Mesothelial cell of epicardium (in vitro differentiated cells): ENCODE measurements around the gene CLUH. TPM values are rescaled to one million over a fixed set of nuclear protein-coding genes. Genes with fewer than 3 reads are reported as not detected.
A peak's percentile ranks its signal among the peaks of the same experiment; 100 is the strongest.

ENCODE experiments used
- DNase-seq, 2 experiments: peaks; one replicate each; pipeline ENCODE4 v3.0.0; 2021; ENCODE audit warnings: low spot score in 2 of 2; ENCODE audit not compliant: unreplicated experiment in 2 of 2
- H3K27ac Mint-ChIP-seq: 2 replicates; pipeline ENCODE4 v1.8.0; 2021; ENCODE audit warnings: mixed read lengths
- H3K27me3 Mint-ChIP-seq: 2 replicates; pipeline ENCODE4 v1.8.0; 2021; ENCODE audit warnings: low read depth, mixed read lengths
- H3K36me3 Mint-ChIP-seq: 2 replicates; pipeline ENCODE4 v1.8.0; 2021; ENCODE audit warnings: mixed read lengths
- H3K4me1 Mint-ChIP-seq: 2 replicates; pipeline ENCODE4 v1.8.0; 2021; ENCODE audit warnings: mixed read lengths
- H3K4me3 Mint-ChIP-seq: 2 replicates; pipeline ENCODE4 v1.8.0; 2021; ENCODE audit warnings: mild to moderate bottlenecking, moderate library complexity, mixed read lengths
- H3K9me3 Mint-ChIP-seq: 2 replicates; pipeline ENCODE4 v1.8.0; 2021; ENCODE audit warnings: mixed read lengths
- CTCF ChIP-seq: fragments of 200-600 bp; sonication (generic); IDR thresholded peaks from one replicate; pipeline ENCODE4 v1.5.0; 2021; ENCODE audit warnings: antibody characterized with exemption; ENCODE audit not compliant: unreplicated experiment
- total RNA-seq: library from RNA; stranded (reverse); gene quantifications from 3 replicates; pipeline ENCODE4 v1.2.1, GENCODE V29; 2021

CLUH gene
- total RNA-seq, 1 donor from 2014 or later: 46.9 TPM

GRCh38 chr17:2697611-2698162 lies 13.9 kb downstream of the CLUH start:
- Mint-ChIP-seq H3K4me3 (no peak overlapping the region), H3K27ac (no peak overlapping the region), H3K4me1 (no peaks in the 10 kb centered on the region), H3K36me3 (peaks cover 6% of the 10 kb centered on the region), H3K27me3 (no peaks in the 10 kb centered on the region), H3K9me3 (no peaks in the 10 kb centered on the region)
- DNase-seq: no peak
- TF ChIP-seq CTCF: no peak

GRCh38 chr17:2695961-2696760 lies 15.4 kb downstream of the CLUH start:
- H3K4me3 Mint-ChIP-seq: no peak overlapping the region
- H3K9me3 Mint-ChIP-seq: no peaks in the 10 kb centered on the region
- TF ChIP-seq CTCF: no peak
- DNase-seq: peak in 1 of 2 experiments; percentile 31
- peaks cover 6% of the 10 kb centered on the region for H3K36me3 Mint-ChIP-seq
- no peaks in the 10 kb centered on the region for H3K4me1 Mint-ChIP-seq
- no peaks in the 10 kb centered on the region for H3K27me3 Mint-ChIP-seq
- no peak overlapping the region for H3K27ac Mint-ChIP-seq

GRCh38 chr17:2695243-2695960 lies 16.2 kb downstream of the CLUH start:
- no peaks in the 10 kb centered on the region for H3K27me3 Mint-ChIP-seq
- H3K27ac Mint-ChIP-seq: no peak overlapping the region
- TF ChIP-seq CTCF: no peak
- H3K9me3 Mint-ChIP-seq: no peaks in the 10 kb centered on the region
- peaks cover 6% of the 10 kb centered on the region for H3K36me3 Mint-ChIP-seq
- DNase-seq: peak in 1 of 2 experiments; percentile 36
- no peaks in the 10 kb centered on the region for H3K4me1 Mint-ChIP-seq
- no peak overlapping the region for H3K4me3 Mint-ChIP-seq

- Mint-ChIP-seq H3K4me3 (no peak overlapping the region), H3K36me3 (peaks cover 6% of the 10 kb centered on the region), H3K27me3 (no peaks in the 10 kb centered on the region), H3K4me1 (no peaks in the 10 kb centered on the region), H3K27ac (no peak overlapping the region), H3K9me3 (no peaks in the 10 kb centered on the region)
- no peak for TF ChIP-seq CTCF
- peak in 1 of 2 experiments; percentile 26 for DNase-seq
Measured at GRCh38 chr17:2694381-2695242, 17.0 kb downstream of the CLUH start.
